HG03159 (cell line): ENCODE data around the gene ADGRF3.
"Not testable (repeated sequence)": the region's sequence is repeated elsewhere in the genome, so short reads cannot be mapped to it uniquely, and the experiment has no call there.

Experiments
- ATAC-seq: cut with Tn5 transposase; IDR thresholded peaks from one replicate; pipeline ENCODE4 v1.9.1; 2021; ENCODE audit warnings: mild to moderate bottlenecking, moderate library complexity; ENCODE audit not compliant: unreplicated experiment

Gene ADGRF3

GRCh38 chr2:26283606-26284005 is 63.0 kb downstream of the ADGRF3 start:
- no peak for ATAC-seq

- ATAC-seq, result no peak
Observed at GRCh38 chr2:26281226-26281625, 65.4 kb downstream of the ADGRF3 start.

GRCh38 chr2:26279886-26280285 is 66.7 kb downstream of the ADGRF3 start:
- ATAC-seq, result no peak

GRCh38 chr2:26276484-26277227 is 69.9 kb downstream of the ADGRF3 start:
- ATAC-seq, result no peak

GRCh38 chr2:26274058-26274613 is 72.5 kb downstream of the ADGRF3 start:
- ATAC-seq, result no peak

- ATAC-seq, result no peak
Observed at GRCh38 chr2:26273501-26273900, 73.1 kb downstream of the ADGRF3 start.

GRCh38 chr2:26270373-26270772 is 76.2 kb downstream of the ADGRF3 start:
- no peak for ATAC-seq

- ATAC-seq, result no peak
Observed at GRCh38 chr2:26269571-26270158, 76.9 kb downstream of the ADGRF3 start.

- not testable (repeated sequence) for ATAC-seq
Observed at GRCh38 chr2:26268670-26269385, 77.8 kb downstream of the ADGRF3 start.

GRCh38 chr2:26268213-26268612 is 78.4 kb downstream of the ADGRF3 start:
- ATAC-seq, result no peak

- not testable (repeated sequence) for ATAC-seq
Observed at GRCh38 chr2:26258836-26259235, 87.8 kb downstream of the ADGRF3 start.
